ENCODE measurements around the gene SH2D4B.

The SH2D4B gene

DNA sequence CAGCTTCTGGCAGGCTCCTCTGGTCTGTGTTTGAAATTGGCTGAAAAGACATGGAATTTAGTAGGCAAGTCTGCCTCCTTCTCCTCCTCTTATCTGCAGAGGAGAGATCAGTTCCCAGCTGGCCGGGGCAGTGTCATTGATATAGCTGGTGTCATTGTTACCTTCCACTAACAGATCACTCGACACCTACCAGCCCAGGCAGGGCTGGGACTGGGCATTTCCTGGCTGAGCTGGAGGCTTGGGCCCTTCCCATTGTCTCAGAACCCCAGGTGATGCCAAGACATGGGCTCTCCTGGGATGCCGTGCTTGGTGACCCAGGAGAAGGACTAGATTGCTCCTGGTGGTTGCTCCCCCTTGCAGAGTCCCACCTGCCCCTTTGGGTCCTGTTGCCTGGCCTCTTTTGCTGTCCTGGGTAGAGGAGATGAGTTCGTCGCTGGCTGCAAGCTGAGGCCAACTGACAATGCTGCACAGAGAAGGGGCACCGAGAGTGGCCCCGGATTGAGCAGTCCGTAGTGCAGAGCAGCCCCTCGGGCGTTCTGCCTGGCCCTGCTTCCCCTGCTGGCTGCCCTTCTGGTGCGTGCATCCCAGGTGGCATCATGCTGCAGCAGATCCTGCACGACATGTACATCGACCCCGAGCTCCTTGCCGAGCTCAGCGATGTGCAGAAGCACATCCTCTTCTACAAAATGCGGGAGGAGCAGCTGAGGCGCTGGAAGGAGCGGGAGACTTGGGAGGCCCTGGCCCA is at the start of gene SH2D4B:
Gene SH2D4B, plus strand, starts transcription at position 167 of the 745 bp plus-strand sequence. Its CDS starts 430 bp downstream, at position 597.
- DNase-seq = no peak

DNA sequence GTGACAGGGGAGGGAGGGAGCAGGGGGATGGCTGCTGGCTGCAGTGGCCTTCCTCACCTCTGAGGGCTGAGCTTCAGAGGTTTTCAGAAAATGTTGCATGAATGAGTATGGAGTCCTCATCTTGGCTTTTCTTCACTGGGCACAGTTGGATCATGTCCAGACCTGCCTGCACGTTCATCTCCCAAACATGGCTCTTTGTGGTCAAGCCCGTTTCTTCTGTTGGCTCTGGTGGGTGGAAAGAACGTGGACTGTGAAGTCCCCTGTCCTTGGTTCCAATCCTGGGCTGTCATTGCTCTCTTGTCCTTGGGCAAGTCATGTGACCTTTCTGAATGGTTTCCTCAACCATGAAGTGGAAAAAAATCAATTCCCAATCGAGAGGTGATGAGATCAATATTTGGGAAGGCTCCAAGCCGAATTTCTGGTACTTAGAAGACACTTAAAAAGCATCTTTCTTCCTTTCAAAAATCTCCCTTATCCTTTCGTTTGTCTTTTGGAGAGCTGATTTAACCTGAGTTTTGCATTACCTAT is 49.1 kb upstream of the SH2D4B start:
- no peak for DNase-seq

- DNase-seq = no peak
Observed at GRCh38 chr10:80489371-80490112, 48.2 kb upstream of the SH2D4B start.

- DNase-seq = no peak
Observed at GRCh38 chr10:80491251-80492102, 46.2 kb upstream of the SH2D4B start.

- peak; percentile 29 for DNase-seq
Observed at GRCh38 chr10:80492848-80493521, 44.7 kb upstream of the SH2D4B start.

- peak; percentile 53 for DNase-seq
Observed at GRCh38 chr10:80493522-80494051, 44.1 kb upstream of the SH2D4B start.

GRCh38 chr10:80496555-80497172 is 41.0 kb upstream of the SH2D4B start:
- no peak for DNase-seq

DNA sequence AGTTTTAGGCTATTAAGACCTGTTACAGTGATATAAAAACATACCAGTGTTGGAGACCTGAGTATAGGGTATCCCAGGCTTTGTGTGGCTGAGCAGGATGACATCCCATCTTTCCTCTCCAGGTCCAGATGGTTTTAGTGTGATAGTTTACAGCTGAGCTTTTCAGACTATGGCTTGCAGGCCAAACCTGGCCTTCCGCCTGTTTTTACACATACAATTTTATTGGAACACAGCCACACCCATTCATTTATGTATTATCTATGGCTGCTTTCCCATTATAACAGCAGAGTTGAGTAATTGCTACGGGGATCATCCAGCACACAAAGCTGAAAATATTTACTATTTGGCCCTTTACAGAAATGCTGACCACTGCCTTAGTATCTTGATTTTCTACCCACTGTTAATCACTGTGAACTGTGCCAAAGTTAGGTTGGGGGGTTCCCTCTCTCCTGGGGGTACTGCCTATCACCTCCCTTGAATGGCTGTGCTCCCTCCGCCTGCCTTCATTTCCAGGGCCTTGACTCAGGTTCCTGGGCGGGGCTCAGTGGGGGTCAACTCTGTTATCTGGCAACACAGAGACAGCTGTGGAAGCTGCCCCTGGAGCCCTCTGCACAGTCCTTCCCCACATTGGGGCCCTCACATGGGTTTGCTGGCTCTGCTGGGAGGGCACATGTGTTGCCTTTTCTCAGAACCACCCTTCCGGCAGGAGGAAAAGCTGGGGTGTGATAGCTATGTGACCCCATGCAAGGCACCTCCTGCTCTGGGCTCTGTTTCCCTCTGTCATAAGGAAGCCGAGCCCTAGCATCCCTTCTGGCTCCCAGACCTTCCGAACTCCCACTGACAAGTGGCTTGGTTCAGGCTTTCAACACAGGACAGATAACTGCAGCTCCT is 40.3 kb upstream of the SH2D4B start:
- DNase-seq = peak; percentile 51

DNA sequence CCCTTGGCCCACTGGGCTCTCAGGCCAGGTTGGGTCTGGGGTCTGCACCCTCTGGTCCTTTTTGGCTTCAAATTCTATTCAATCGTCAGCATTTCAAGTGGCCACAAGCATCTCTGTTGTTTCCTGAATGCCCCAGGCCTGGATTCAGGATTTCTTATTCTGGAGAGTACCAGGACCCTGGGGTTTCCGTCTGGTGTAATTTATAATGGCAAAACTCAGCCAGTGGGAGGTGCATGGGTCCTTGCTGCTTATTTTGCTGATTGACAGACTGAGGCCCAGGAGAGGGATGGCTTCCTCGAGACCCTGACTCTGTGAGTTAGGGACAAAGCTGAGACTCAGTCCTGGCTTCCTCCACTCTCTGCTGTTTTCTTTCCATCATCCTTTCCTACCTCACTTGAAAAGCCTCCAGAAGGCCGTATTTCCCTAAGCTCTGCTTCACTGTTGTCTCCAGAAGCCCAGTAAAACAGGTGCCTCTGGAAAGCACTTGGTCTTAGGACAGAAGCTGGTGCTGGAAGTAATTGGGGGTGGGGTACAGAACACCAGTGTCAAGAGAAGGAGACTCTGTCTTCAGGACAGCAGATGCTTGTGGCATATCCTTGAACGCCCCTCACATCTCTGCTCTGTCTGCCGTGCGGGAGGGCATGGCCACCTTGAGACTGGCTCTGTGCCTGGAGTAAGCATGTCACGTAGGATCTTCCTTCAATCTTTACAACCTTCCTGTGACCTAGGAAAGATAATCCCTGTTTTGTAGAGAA is 39.4 kb upstream of the SH2D4B start:
- DNase-seq = peak; percentile 22

DNA sequence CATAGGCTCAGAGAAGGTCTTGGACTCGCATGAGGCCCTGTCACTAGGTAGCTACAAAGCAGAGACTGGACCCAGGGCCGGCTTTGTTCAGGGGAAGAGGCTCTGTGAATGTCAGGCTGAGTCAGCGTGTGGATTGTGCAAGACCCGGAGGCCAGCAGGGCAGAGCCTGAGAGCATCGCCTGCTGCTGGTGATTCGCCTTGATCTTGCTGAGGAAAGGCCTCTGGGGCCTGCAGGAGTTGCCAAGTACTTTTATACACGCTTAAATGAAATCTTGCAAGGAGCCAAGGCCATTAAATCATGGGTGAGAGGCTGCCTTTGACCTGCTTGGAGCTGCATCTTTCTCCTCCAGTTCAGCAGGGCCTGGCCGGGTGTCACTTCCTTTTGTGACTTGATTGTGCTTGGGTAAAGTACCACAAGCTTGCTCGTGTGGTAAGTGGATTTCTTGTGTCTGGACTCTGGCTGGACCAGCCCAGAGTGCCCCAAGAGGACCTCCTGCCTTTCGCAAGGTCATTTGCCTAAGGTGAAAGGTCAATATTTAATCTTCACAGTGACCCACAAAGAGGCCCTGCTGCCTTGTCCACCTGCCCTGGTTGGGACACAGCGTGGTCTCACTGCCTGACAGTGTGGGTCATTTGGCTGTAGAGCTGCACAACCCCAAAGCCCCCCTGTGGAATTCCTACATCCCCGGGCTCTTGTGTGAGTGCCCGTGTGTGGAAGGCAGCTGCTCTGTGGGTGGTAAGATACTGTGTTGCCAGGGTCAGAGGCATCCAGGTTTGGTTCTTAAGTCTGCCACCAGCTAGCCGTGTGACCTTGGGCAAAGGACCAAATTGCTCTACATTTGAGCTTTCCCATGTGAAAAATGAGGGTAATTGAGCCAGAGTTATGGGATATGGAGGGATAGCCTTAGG is 38.6 kb upstream of the SH2D4B start:
- DNase-seq = peak; percentile 85

- peak; percentile 17 for DNase-seq
Observed at GRCh38 chr10:80500572-80501380, 36.9 kb upstream of the SH2D4B start.

DNA sequence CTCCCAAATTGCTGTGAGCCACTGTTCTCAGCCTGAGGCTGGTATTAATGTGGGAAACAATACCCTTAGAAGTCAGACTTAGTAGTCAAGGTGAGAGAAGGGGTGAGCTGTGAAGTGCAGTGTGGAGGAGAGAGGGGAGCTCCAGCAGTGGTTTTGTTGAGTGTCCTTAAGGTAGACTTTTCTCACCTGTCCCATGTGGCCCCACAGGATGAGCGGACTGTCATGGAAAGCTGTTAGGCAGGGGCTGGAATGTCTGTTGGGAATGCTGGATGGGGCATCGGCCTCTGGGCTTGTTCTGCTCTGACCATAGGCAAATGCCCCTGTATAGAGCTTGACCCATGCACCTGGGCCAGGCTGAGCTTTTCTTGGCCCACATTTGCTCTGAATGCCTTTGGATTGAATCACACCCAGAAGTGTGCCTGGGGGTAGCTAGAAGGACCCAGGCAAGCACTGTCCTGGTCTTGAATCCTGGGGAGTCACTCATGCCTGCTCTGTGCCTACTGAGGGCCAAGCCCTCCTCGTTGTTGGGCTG is 36.3 kb upstream of the SH2D4B start:
- no peak for DNase-seq

GRCh38 chr10:80501913-80502521 is 35.7 kb upstream of the SH2D4B start:
- DNase-seq = no peak

DNA sequence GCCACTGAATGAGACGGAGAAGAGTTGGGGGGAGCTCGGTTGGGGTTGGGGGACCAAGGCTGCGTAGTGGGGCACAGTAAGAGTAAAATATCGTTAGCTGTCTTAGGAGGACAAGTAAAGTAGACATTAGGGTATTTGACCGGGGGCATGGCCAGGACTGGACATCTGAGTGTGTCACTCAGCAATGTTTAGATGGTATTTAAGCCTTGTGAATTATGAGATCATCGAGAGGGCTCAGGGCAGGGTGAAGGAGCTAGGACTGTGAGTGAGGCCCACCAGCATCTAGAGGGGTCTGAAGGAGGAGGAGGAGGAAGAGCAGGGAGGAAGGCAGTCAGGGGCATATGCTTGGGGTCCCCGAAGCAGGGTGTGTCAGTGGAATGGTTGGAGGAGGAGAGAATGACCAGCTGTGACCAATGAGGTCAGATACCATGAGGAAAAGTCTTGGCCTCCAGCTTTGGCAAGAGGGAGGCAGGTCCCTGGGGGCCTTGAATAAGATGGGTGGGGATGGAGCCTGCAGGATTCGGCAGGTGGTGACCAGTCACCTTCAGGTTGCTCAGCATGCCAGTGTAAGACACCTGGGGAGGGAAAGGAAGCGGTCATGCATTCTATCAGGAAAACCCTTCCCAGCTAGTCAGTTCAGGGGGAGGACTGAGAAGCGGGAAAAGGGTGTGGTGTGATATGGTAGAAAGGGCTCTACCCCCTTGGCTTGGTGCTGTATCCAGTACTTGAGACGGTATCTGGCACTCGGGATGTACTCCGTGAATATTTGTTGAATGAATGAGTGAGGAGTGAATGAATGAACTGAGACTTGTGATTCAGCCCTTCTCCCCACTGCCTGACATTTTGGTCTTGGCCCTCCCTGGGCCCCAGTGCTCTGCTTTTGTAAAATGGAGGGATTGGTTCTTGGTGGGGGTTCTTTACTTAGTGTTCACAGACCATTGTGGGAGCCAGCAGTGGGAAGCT is 34.8 kb upstream of the SH2D4B start:
- DNase-seq = no peak

DNA sequence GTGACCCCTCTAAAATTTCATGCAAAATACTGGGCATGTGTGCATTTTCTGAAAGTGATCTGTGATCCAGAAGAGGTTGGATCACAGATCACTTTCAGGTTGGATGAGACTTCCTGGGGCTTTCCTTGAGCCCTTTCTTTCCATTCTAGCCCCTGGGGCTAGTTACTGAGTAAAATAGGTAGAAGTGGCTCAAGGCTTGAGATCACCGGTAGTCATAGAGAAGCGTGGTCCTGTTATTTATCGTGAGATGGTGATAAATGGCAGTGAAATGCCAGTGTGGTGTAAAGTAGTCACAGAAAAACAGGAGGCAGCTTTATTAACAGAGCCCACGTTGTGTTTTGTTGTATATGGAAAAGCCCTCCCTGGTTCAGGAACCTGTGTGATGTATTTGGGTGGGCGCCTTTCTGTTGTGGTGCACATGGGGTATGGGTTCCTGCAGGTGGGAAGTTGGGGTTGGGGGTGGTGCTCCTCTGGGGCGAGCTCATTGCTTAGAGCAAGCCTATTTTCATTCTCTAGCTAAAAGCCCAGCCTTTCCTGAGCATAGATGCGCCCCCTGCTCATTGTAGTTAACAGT is 34.0 kb upstream of the SH2D4B start:
- DNase-seq = no peak

Measured in activated CD4-positive, alpha-beta T cell treated with anti-CD3 and anti-CD28 coated beads, Interleukin-2, Interleukin-6, amounts not matched to agents 100 ng/mL and 50 ng/mL, durations not matched to agents 16 hours and 8 hours (primary cell).